Calu3 (cell line): ENCODE measurements around the gene A4GALT. TPM values are rescaled to one million over a fixed set of nuclear protein-coding genes. Genes with fewer than 3 reads are reported as not detected.
"Not testable (repeated sequence)": the region's sequence is repeated elsewhere in the genome, so short reads cannot be mapped to it uniquely, and the experiment has no call there.

Source experiments
- BruUV-seq: library from RNA; stranded (reverse); fragments of 400-500 nt; replicated peaks from 2 replicates; lab custom pipeline; 2021; lab: Mats Ljungman, UMichigan
- CTCF ChIA-PET: fragments of 300-600 bp; sonication (Branson Sonifier 250); formaldehyde crosslinking; loops from one replicate; lab custom pipeline; 2022; ENCODE audit warnings: antibody characterized with exemption; lab: Charles Lee
- DNase-seq: peaks from one replicate; pipeline ENCODE4 v3.0.0; 2022
- H3K27ac Mint-ChIP-seq: one replicate; pipeline ENCODE4 v1.8.0; 2022; ENCODE audit warnings: mixed read lengths; ENCODE audit not compliant: unreplicated experiment
- H3K27me3 Mint-ChIP-seq: one replicate; pipeline ENCODE4 v1.8.0; 2022; ENCODE audit warnings: mixed read lengths; ENCODE audit not compliant: unreplicated experiment
- H3K36me3 Mint-ChIP-seq: one replicate; pipeline ENCODE4 v1.8.0; 2022; ENCODE audit warnings: mild to moderate bottlenecking, moderate library complexity, mixed read lengths; ENCODE audit not compliant: insufficient read depth, unreplicated experiment
- H3K4me1 Mint-ChIP-seq: one replicate; pipeline ENCODE4 v1.8.0; 2022; ENCODE audit warnings: mild to moderate bottlenecking, low read depth, mixed read lengths; ENCODE audit not compliant: unreplicated experiment
- H3K4me3 Mint-ChIP-seq: one replicate; pipeline ENCODE4 v1.8.0; 2022; ENCODE audit warnings: mild to moderate bottlenecking, low read depth, moderate library complexity, mixed read lengths; ENCODE audit not compliant: unreplicated experiment
- H3K9me3 Mint-ChIP-seq: one replicate; pipeline ENCODE4 v1.8.0; 2022; ENCODE audit warnings: low read depth, mixed read lengths; ENCODE audit not compliant: unreplicated experiment
- CTCF ChIP-seq: fragments of 200-600 bp; IDR thresholded peaks from one replicate; pipeline ENCODE4 v1.8.0; 2022; ENCODE audit warnings: antibody characterized with exemption; ENCODE audit not compliant: unreplicated experiment
- intact Hi-C: fragments of 100-400 bp; cut with micrococcal nuclease; formaldehyde crosslinking; loops from one replicate; pipeline ENCODE4 v1.10.0; 2022; ENCODE audit not compliant: unreplicated experiment
- total RNA-seq: library from RNA; stranded (reverse); gene quantifications from 2 replicates; pipeline ENCODE4 v1.2.3, GENCODE V29; 2022

A4GALT gene
- total RNA-seq, 1 experiment from 2014 or later, result 10.5 TPM

- TF ChIP-seq CTCF, result no peak
- DNase-seq, result peak; percentile 69
- H3K4me1 Mint-ChIP-seq, result peaks cover 26% of the 10 kb centered on the region
- intact Hi-C loops, result no loop called here
- H3K36me3 Mint-ChIP-seq, result peaks cover 5% of the 10 kb centered on the region
- peaks cover 8% of the 10 kb centered on the region for H3K9me3 Mint-ChIP-seq
- CTCF ChIA-PET, result interaction anchor here (0.6 to 1.1 kb wide), 2 partner anchors 27 to 187 kb away, joined by 3 to 6 read pairs; no protein-coding TSS in a partner anchor
- H3K4me3 Mint-ChIP-seq, result no peak overlapping the region
- H3K27ac Mint-ChIP-seq, result peak overlapping the region; percentile 58
- no peaks in the 10 kb centered on the region for H3K27me3 Mint-ChIP-seq
- BruUV-seq, result no TSS peak
Measured at GRCh38 chr22:42680648-42681047, 40.0 kb downstream of the A4GALT start.

GRCh38 chr22:42679691-42680090 lies 41.0 kb downstream of the A4GALT start:
- no peak overlapping the region for H3K27ac Mint-ChIP-seq
- H3K9me3 Mint-ChIP-seq, result peaks cover 8% of the 10 kb centered on the region
- H3K27me3 Mint-ChIP-seq, result no peaks in the 10 kb centered on the region
- H3K4me1 Mint-ChIP-seq, result peaks cover 26% of the 10 kb centered on the region
- CTCF ChIA-PET, result no interaction called here
- BruUV-seq, result no TSS peak
- H3K4me3 Mint-ChIP-seq, result no peak overlapping the region
- intact Hi-C loops, result no loop called here
- no peak for TF ChIP-seq CTCF
- DNase-seq, result no peak
- H3K36me3 Mint-ChIP-seq, result peaks cover 5% of the 10 kb centered on the region

GRCh38 chr22:42678894-42679293 lies 41.8 kb downstream of the A4GALT start:
- TF ChIP-seq CTCF, result no peak
- BruUV-seq, result no TSS peak
- Mint-ChIP-seq H3K4me3 (no peak overlapping the region), H3K36me3 (peaks cover 5% of the 10 kb centered on the region), H3K9me3 (peaks cover 8% of the 10 kb centered on the region), H3K4me1 (peaks cover 29% of the 10 kb centered on the region), H3K27me3 (no peaks in the 10 kb centered on the region), H3K27ac (no peak overlapping the region)
- DNase-seq, result no peak
- CTCF ChIA-PET, result no interaction called here
- intact Hi-C loops, result no loop called here

- BruUV-seq, intact Hi-C loops, H3K9me3 Mint-ChIP-seq, CTCF ChIA-PET, H3K27me3 Mint-ChIP-seq, H3K4me3 Mint-ChIP-seq, H3K36me3 Mint-ChIP-seq, DNase-seq: not testable (repeated sequence)
- Mint-ChIP-seq H3K27ac (peak overlapping the region; percentile 10), H3K4me1 (peaks cover 32% of the 10 kb centered on the region)
Measured at GRCh38 chr22:42677936-42678335, 42.7 kb downstream of the A4GALT start.

- BruUV-seq, result no TSS peak
- H3K36me3 Mint-ChIP-seq, result peaks cover 5% of the 10 kb centered on the region
- no peak overlapping the region for H3K4me3 Mint-ChIP-seq
- peaks cover 17% of the 10 kb centered on the region for H3K4me1 Mint-ChIP-seq
- H3K27ac Mint-ChIP-seq, result no peak overlapping the region
- no peaks in the 10 kb centered on the region for H3K27me3 Mint-ChIP-seq
- TF ChIP-seq CTCF, result no peak
- intact Hi-C loops, result no loop called here
- DNase-seq, result no peak
- H3K9me3 Mint-ChIP-seq, result peaks cover 8% of the 10 kb centered on the region
- CTCF ChIA-PET, result no interaction called here
Measured at GRCh38 chr22:42676059-42676607, 44.5 kb downstream of the A4GALT start.
